Heart right ventricle (tissue), 16 donors: Measurements from ENCODE around the gene RNF148. TPM values are rescaled to one million over a fixed set of nuclear protein-coding genes. Genes with fewer than 3 reads are reported as not detected.

Source experiments
- ATAC-seq, 8 donors: fragments of 200-7000 bp; cut with Tn5 transposase; one replicate each; pipeline ENCODE4 v1.9.1; 2020; ENCODE audit warnings: mild to moderate bottlenecking in 8 of 8, moderate library complexity in 8 of 8, moderate number of reproducible peaks in 1 of 8
- DNase-seq, 2 donors: peaks; one replicate each; pipeline ENCODE4 v3.0.0-alpha.2; 2020
- H3K27ac ChIP-seq, 10 donors: fragments of 200-600 bp; sonication (generic) in 2 of 10; one replicate each; pipeline versions ENCODE4 v1.5.0 to v1.8.0; 2020 to 2022; ENCODE audit warnings: mild to moderate bottlenecking in 3 of 10
- H3K27me3 ChIP-seq, 7 donors: fragments of 200-600 bp; one replicate each; pipeline ENCODE4 v1.8.0; 2021 to 2022; ENCODE audit warnings: mild to moderate bottlenecking in 2 of 7
- H3K36me3 ChIP-seq, 9 donors: fragments of 200-600 bp; sonication (generic) in 1 of 9; one replicate each; pipeline versions ENCODE4 v1.5.0 to v1.8.0; 2020 to 2022; ENCODE audit warnings: mild to moderate bottlenecking in 2 of 9
- H3K4me1 ChIP-seq, 9 donors: fragments of 200-600 bp; sonication (generic) in 1 of 9; one replicate each; pipeline versions ENCODE4 v1.5.0 to v1.8.0; 2020 to 2022; ENCODE audit warnings: mild to moderate bottlenecking in 4 of 9
- H3K4me3 ChIP-seq, 10 donors: fragments of 200-600 bp; sonication (generic) in 2 of 10; one replicate each; pipeline versions ENCODE4 v1.5.0 to v1.8.0; 2020 to 2022; ENCODE audit warnings: mild to moderate bottlenecking in 7 of 10, moderate library complexity in 2 of 10
- H3K9me3 ChIP-seq, 11 donors: fragments of 200-600 bp in 10 of 11; sonication (generic) in 2 of 11; one replicate each; pipeline versions ENCODE4 v1.5.0 to v1.8.0; 2013 to 2022; ENCODE audit warnings: mild to moderate bottlenecking in 2 of 11, control low read depth in 1 of 11, moderate library complexity in 1 of 11
- CTCF ChIP-seq, 9 donors: fragments of 200-600 bp; sonication (generic) in 2 of 9; IDR thresholded peaks; one replicate each; pipeline versions ENCODE4 v1.5.0 to v1.8.0; 2021 to 2022; ENCODE audit warnings: antibody characterized with exemption in 9 of 9, mild to moderate bottlenecking in 5 of 9, moderate library complexity in 1 of 9
- WGBS, 2 donors: extraction: QIAGEN DNeasy Blood & Tissue Kit; methylation state at CpG; one replicate each; pipeline ENCODE4 v1.1.7; 2013; ENCODE audit warnings: inconsistent platforms in 1 of 2; 5-methylcytosine and 5-hydroxymethylcytosine counted together
- intact Hi-C, 10 donors: fragments of 100-400 bp; cut with DNase I; formaldehyde crosslinking; loops; one replicate each; pipeline versions ENCODE4 v1.11.1 to v1.14.2; 2022
- polyA plus RNA-seq, 2 donors: library from polyadenylated mRNA; stranded (reverse); fragments of 200-250 nt; gene quantifications; one replicate each; pipeline ENCODE4 v1.2.3, GENCODE V29; 2013
- total RNA-seq, 10 donors: library from RNA; stranded (reverse); fragmentation: NEBNext Ultra II Directional in 3 of 10; extraction: Animal tissue kit (Norgen Biotek cat#: 25700) in 3 of 10; gene quantifications; one replicate each; pipeline versions ENCODE4 v1.2.1 to v1.2.4, GENCODE V29; 2021 to 2023
- donor health status: Arrhythmogenic right ventricular cardiomyopathy.
- donor health status: ischemic (EF 13 %, LVEDD 7.1; RV severe dilation, severe dysfunction).
- donor health status: healthy with polysubstance abuse.
- donor health status: DM: no; HTN: yes; CAD: no.
- donor health status: DM: no; HTN: no; CAD: no.
- donor health status: ischemic (EF 25% LVEDD 6.9; RV normal size, moderate dysfunction).
- donor health status: ischemic (EF 25% LVEDD 5.7; RV mildly dilated, moderate dysfunction).
- donor health status: healthy.
- donor health status: DM: yes; HTN: yes; CAD: no.
- donor health status: Ischemic cardiomyopathy.
- donor health status: ischemic (EF 35%, LVEDD 5.7; RV mildly dilated, moderate dysfunction).
- donor health status: nonischemic (EF 11% LVEDD 7.7; RV severe dilation, severe dysfunction).
- donor health status: DM: yes; HTN: yes; CAD: no.
- donor health status: PGD.
- donor health status: ischemic (EF 29% LVEDD 5.4; RV normal size, mild dysfunction).
- donor health status: nonischemic (EF 23%, LVEDD 6.1; RV moderate dilation, normal function).

RNF148 gene
- total and polyA plus RNA-seq, 12 donors = 0.03 to 0.49 (median 0.34) TPM; not detected in 5

GRCh38 chr7:122674502-122674901 lies 28.2 kb downstream of the RNF148 start:
- Histone ChIP-seq H3K9me3 (no peaks in the 10 kb centered on the region), H3K4me3 (no peak overlapping the region), H3K36me3 (no peaks in the 10 kb centered on the region), H3K27me3 (no peaks in the 10 kb centered on the region), H3K4me1 (peaks cover 0 to 14% (median 3%) of the 10 kb centered on the region in 9 donors), H3K27ac (peak overlapping the region in 1 of 10 donors; percentile 6)
- ATAC-seq = peak in 3 of 8 donors; percentile 31 to 56 (median 44)
- WGBS, 2 donors = 56 to 63% methylated on average over 4 of the region's 4 CpGs
- TF ChIP-seq CTCF (IDR thresholded peaks at IDR 0.05) = no peak
- no peak for DNase-seq
- intact Hi-C loops = no loop called here

GRCh38 chr7:122673951-122674350 lies 28.8 kb downstream of the RNF148 start:
- intact Hi-C loops = no loop called here
- TF ChIP-seq CTCF (IDR thresholded peaks at IDR 0.05) = no peak
- H3K9me3 ChIP-seq = no peaks in the 10 kb centered on the region
- no peaks in the 10 kb centered on the region for H3K27me3 ChIP-seq
- WGBS, 2 donors = 95 to 97% methylated on average over 18 to 21 of the region's 21 CpGs
- peaks cover 0 to 14% (median 3%) of the 10 kb centered on the region in 9 donors for H3K4me1 ChIP-seq
- H3K36me3 ChIP-seq = no peaks in the 10 kb centered on the region
- DNase-seq (no peak), ATAC-seq (no peak)
- H3K27ac ChIP-seq = peak overlapping the region in 1 of 10 donors; percentile 6
- H3K4me3 ChIP-seq = no peak overlapping the region

- WGBS, 2 donors = 96% methylated on average over 8 of the region's 8 CpGs
Observed at GRCh38 chr7:122672536-122672935, 30.2 kb downstream of the RNF148 start.

GRCh38 chr7:122663733-122664132 lies 39.0 kb downstream of the RNF148 start:
- 69 to 78% methylated on average over 2 of the region's 2 CpGs for WGBS, 2 donors
- TF ChIP-seq CTCF (IDR thresholded peaks at IDR 0.05) = no peak
- H3K27ac ChIP-seq = no peak overlapping the region
- H3K27me3 ChIP-seq = no peaks in the 10 kb centered on the region
- no peaks in the 10 kb centered on the region for H3K4me1 ChIP-seq
- intact Hi-C loops = no loop called here
- ATAC-seq = peak in 2 of 8 donors; percentile 38 to 61
- no peaks in the 10 kb centered on the region for H3K36me3 ChIP-seq
- no peaks in the 10 kb centered on the region for H3K9me3 ChIP-seq
- DNase-seq = no peak
- H3K4me3 ChIP-seq = no peak overlapping the region

More at GRCh38 chr7:122672536-122672935, 30.2 kb downstream of the RNF148 start:
- no peak for TF ChIP-seq CTCF (IDR thresholded peaks at IDR 0.05)
- H3K36me3 ChIP-seq = no peaks in the 10 kb centered on the region
- no peaks in the 10 kb centered on the region for H3K9me3 ChIP-seq
- no peak overlapping the region for H3K27ac ChIP-seq
- DNase-seq (no peak), ATAC-seq (no peak)
- intact Hi-C loops = no loop called here
- peaks cover 0 to 14% (median 3%) of the 10 kb centered on the region in 9 donors for H3K4me1 ChIP-seq
- no peaks in the 10 kb centered on the region for H3K27me3 ChIP-seq
- H3K4me3 ChIP-seq = no peak overlapping the region
